C4-2B (cell line): ENCODE data around the gene CRYGS.
"Not testable (repeated sequence)": the region's sequence is repeated elsewhere in the genome, so short reads cannot be mapped to it uniquely, and the experiment has no call there.

ENCODE experiments used
- H3K27ac ChIP-seq: fragments of 450-650 bp; 2 replicates; pipeline ENCODE4 v1.5.1; 2017
- ZFX ChIP-seq: fragments of 450-650 bp; IDR thresholded peaks from 2 replicates; pipeline ENCODE4 v1.6.1; 2017
- TF ChIP-seq, protein P1 (sequence below): fragments of 450-650 bp; conservative IDR thresholded peaks from 2 replicates; pipeline ENCODE4 v1.5.1; 2017; ENCODE audit warnings: mild to moderate bottlenecking

The CRYGS gene

DNA sequence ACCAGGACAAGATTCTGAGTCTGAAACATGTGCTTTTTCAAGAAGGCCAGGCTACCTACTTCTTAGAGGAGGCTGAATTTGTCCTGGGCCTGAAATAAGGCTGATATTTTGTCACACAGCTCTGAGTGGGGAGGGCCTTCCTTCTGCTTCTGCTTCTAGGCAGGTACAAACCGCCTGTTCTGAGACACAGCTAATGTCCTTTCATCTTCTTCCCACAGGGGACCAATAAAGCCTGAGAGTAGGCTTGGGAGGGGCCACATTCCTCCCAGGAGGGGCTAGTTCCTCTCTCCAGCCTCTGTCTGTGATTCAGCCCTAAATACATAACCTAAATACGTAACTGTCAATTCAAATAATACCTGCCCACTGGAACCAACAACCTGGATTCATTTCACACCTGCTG lies 34.8 kb downstream of the CRYGS start:
- H3K27ac ChIP-seq = no peak overlapping the region
- no peak for TF ChIP-seq ZFX
- TF ChIP-seq, protein P1, sequence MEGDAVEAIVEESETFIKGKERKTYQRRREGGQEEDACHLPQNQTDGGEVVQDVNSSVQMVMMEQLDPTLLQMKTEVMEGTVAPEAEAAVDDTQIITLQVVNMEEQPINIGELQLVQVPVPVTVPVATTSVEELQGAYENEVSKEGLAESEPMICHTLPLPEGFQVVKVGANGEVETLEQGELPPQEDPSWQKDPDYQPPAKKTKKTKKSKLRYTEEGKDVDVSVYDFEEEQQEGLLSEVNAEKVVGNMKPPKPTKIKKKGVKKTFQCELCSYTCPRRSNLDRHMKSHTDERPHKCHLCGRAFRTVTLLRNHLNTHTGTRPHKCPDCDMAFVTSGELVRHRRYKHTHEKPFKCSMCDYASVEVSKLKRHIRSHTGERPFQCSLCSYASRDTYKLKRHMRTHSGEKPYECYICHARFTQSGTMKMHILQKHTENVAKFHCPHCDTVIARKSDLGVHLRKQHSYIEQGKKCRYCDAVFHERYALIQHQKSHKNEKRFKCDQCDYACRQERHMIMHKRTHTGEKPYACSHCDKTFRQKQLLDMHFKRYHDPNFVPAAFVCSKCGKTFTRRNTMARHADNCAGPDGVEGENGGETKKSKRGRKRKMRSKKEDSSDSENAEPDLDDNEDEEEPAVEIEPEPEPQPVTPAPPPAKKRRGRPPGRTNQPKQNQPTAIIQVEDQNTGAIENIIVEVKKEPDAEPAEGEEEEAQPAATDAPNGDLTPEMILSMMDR = no peak

DNA sequence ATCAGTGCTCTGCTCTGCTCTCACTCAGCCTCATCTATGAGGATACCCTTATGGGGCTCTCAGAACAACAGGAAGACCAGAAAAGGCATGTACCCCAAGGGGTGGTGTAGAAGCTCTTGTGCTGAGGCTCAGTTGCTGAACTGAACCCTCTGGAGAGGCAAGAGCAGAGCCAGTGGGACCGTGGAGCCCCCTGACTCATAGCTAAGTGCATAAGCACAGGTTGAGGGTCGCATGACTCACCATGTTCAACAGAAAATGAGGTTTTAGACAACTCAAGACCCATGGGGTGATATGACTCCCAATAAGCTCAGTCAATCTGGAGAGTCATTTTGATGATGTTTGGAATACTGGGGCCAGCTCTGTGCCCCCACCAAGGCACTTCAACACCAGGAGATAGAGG lies 37.3 kb downstream of the CRYGS start:
- TF ChIP-seq, protein P1 = no peak
- TF ChIP-seq ZFX = no peak

DNA sequence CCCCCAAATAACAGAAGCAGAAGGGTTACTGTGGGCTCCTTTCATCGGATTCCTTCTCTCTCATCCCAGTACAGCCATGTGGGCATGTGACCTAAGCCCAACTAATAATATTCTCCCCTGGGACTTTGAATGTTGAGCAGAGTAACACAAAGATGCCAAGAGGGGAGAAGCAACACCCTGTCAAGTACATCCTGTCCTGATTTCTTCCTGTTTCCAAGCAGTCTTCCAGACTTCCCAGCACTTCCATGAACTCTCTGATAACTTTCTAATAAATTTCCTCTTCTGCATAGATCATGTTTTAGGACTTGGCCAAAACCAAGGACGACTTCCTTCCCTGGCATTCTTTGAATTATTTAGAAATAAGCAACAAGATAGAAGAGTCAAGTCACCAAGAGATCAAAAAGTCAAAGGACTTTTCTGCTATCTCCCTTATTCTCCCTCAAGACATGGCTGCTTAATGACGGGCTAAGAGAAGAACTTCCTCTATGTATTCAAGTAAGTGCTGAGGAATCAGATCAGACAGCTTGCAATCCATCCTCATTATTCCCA lies 37.9 kb downstream of the CRYGS start:
- no peak overlapping the region for H3K27ac ChIP-seq
- TF ChIP-seq ZFX = no peak
- TF ChIP-seq, protein P1 = no peak

More for the DNA sequence above, 37.3 kb downstream of the CRYGS start:
- no peak overlapping the region for H3K27ac ChIP-seq

DNA sequence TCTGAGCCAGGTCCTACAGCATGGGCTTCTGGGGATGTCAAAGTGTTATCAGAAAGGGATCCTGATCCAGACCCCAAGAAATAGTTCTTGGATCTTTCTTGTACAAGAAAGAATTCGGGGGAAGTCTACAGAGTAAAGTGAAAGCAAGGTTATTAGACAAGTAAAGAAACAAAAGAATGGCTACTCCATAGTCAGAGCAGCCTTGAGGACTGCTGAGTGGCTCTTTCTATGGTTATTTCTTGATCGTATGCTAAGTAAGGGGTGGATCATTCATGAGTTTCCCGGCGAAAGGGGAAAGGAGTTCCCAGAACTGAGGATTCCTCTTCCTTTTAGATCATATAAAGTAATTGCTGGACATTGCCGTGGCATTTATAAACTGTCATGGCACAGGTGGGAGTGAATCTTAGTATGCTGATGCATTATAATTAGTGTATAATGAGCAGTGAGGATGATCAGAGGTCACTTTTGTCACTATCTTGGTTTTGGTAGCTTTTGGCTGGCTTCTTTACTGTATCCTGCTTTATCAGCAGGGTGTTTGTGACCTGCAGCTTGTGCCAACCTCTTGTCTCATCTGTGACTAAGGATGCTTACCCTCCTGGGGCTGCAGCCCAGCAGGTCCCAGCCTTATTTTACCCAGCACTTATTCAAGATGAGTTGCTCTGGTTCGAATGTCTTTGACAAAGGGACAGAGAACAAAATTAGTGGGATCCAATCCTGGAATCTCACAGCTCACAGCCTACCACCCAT lies 41.0 kb downstream of the CRYGS start:
- no peak overlapping the region for H3K27ac ChIP-seq
- no peak for TF ChIP-seq ZFX
- TF ChIP-seq, protein P1 = no peak

DNA sequence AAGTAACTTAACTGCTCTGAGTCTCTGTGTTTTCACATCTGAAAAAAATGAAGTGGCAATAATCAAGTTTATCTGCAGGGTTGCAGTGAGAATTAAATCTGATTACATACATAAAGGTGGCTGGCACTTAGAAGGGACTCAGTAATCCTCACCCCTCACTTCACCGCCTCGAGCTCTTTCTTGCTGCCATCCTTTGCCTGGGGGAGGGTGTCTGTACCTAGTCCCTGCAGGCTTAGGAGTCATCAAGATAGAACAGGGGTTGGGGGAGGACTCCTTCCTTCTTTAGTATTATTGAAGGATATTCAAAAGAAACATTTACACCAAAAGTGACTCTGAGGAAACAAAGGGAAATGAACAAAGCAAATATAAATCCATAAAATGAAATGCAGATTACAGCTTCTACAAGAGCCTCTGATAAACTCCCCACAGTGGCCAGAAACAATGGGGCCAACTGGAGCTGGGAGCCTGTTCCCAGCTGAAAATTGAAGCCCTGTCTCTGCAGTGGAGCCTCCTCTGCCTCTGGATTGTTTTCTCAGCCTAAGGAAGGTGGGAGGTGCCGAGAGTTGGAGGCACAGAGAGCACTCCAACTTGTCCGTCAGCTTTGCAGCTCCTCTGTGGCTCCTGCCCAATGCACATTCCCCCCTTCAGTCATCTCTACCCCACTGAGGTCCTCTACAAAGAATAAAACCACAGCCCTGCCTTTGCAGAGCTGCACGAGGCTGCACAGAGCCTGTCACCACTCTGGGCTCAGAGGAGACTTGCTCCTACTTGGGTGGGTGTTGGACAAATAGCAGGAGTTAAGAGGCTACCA lies 41.8 kb downstream of the CRYGS start:
- TF ChIP-seq, protein P1 = no peak
- no peak for TF ChIP-seq ZFX
- no peak overlapping the region for H3K27ac ChIP-seq

DNA sequence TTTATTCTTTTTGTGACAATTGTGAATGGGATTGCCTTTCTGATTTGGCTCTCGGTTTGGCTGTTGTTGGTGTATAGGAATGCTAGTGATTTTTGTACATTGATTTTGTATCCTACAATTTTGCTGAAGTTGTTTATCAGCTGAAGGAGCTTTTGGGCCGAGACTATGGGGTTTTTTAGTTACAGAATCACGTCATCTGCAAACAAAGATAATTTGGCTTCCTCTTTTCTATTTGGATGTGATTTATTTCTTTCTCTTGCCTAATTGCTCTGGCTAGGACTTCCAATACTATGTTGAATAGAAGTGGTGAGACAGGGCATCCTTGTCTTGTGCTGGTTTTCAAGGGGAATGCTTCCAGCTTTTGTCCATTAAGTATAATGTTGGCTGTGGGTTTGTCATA lies 44.2 kb downstream of the CRYGS start:
- H3K27ac ChIP-seq = not testable (repeated sequence)

DNA sequence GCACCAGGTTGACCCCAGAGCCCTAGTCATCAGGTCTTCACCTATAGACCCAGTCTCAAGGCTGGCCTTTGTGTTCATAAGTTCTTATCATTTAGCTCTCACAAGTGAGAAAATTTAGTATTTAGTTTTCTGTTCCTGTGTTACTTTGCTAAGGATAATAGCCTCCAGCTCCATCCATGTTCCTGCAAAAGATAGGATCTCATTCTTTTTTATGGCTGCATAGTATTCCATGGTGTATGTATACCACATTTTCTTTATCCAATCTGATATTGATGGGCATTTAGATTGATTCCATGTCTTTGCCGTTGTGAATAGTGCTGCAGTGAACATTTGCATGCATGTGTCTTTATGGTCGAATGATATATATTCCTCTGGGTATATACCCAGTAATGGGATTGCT lies 46.2 kb downstream of the CRYGS start:
- not testable (repeated sequence) for H3K27ac ChIP-seq

DNA sequence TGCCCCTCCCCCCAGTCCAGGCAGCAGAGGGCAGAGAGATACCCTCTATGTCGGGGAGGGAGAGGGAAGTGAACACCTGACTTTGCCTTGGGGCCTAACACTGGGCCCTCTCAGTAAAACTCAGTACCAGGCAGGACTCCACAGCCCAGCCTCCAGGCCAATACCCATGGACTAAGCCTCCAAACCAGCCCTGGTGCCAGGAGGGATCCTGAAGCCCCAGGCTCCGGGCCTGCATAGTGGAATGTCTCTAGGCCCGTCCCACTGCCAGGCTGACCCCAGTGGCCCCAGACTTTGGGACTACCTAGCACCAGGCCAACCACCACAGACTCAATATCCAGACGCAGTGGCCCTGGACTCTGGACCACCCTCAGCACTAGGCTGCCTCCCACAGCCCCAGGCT lies 46.6 kb downstream of the CRYGS start:
- no peak overlapping the region for H3K27ac ChIP-seq
- no peak for TF ChIP-seq ZFX

DNA sequence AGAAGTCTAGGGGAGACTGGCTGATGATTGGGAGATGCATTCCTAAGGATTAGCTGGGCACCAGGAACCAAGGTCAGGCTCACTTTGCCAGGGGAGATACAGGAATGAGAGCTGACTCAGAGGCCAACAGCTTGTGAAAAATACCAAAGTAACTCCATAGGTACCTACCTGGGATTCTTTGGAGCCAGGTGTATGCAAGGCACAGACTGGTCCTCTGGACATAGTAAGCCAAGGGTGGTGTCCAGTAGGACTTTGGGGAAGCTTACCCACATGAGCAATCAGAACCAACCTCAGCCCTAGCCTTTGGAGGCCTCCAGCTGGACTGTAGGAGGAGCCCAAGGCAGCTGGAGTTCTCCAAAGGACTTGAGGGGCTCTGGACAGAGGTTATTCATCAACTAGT lies 47.5 kb downstream of the CRYGS start:
- H3K27ac ChIP-seq = no peak overlapping the region; the same call in 1 of the 2 replicates
- TF ChIP-seq, protein P1 = no peak
- TF ChIP-seq ZFX = no peak
